ENCODE measurements around the gene DIP2C.

- TF ChIP-seq, protein P1, sequence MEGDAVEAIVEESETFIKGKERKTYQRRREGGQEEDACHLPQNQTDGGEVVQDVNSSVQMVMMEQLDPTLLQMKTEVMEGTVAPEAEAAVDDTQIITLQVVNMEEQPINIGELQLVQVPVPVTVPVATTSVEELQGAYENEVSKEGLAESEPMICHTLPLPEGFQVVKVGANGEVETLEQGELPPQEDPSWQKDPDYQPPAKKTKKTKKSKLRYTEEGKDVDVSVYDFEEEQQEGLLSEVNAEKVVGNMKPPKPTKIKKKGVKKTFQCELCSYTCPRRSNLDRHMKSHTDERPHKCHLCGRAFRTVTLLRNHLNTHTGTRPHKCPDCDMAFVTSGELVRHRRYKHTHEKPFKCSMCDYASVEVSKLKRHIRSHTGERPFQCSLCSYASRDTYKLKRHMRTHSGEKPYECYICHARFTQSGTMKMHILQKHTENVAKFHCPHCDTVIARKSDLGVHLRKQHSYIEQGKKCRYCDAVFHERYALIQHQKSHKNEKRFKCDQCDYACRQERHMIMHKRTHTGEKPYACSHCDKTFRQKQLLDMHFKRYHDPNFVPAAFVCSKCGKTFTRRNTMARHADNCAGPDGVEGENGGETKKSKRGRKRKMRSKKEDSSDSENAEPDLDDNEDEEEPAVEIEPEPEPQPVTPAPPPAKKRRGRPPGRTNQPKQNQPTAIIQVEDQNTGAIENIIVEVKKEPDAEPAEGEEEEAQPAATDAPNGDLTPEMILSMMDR (IDR thresholded peaks at IDR 0.05): no peak
- TF ChIP-seq POLR2AphosphoS5 (IDR thresholded peaks at IDR 0.05): no peak
- no peak for TF ChIP-seq POLR2A (IDR thresholded peaks at IDR 0.05)
- no peak for TF ChIP-seq EP300 (IDR thresholded peaks at IDR 0.05; ENCODE audit: low read depth)
These were observed 104.0 kb downstream of the DIP2C start for GRCh38 chr10:585502-585901.

All from transverse colon (tissue), 4 donors.